PC-3 (cell line): ENCODE data around the gene KCNC3. TPM values are rescaled to one million over a fixed set of nuclear protein-coding genes. Genes with fewer than 3 reads are reported as not detected.
"Not testable (repeated sequence)": the region's sequence is repeated elsewhere in the genome, so short reads cannot be mapped to it uniquely, and the experiment has no call there.

Source experiments
- ATAC-seq: fragments of 200-7000 bp; cut with Tn5 transposase; 2 replicates; pipeline ENCODE4 v1.9.1; 2020; ENCODE audit warnings: mild to moderate bottlenecking, moderate library complexity
- BruUV-seq: library from RNA; stranded (reverse); fragments of 400-500 nt; replicated peaks from 2 replicates; lab custom pipeline; 2021; lab: Mats Ljungman, UMichigan
- CTCF ChIA-PET: fragments of 300-600 bp; sonication (Branson Sonifier 250); formaldehyde crosslinking; loops from one replicate; lab custom pipeline; 2022; ENCODE audit warnings: antibody characterized with exemption; lab: Charles Lee
- POLR2A ChIA-PET: fragments of 300-600 bp; sonication (Branson Sonifier 250); formaldehyde crosslinking; loops from one replicate; lab custom pipeline; 2022; ENCODE audit warnings: antibody characterized with exemption; ENCODE audit not compliant: unreplicated experiment; lab: Charles Lee
- DNase-seq: peaks from one replicate; pipeline ENCODE4 v3.0.0-alpha.2; 2015
- H2AFZ ChIP-seq: fragments of 300-600 bp; sonication (generic); 2 replicates; pipeline ENCODE4 v1.6.0; 2016; ENCODE audit warnings: antibody characterized with exemption, low read length
- H3F3A ChIP-seq: fragments of 300-600 bp; sonication (generic); one replicate; pipeline ENCODE4 v1.6.0; 2017; ENCODE audit warnings: antibody characterized with exemption, low read length, control low read depth, mild to moderate bottlenecking; ENCODE audit not compliant: unreplicated experiment
- H3K27ac ChIP-seq: fragments of 300-600 bp; sonication (generic); 2 replicates; pipeline ENCODE4 v1.5.1; 2016; ENCODE audit warnings: mild to moderate bottlenecking, low read length
- H3K27me3 ChIP-seq: fragments of 300-600 bp; sonication (generic); 2 replicates; pipeline ENCODE4 v1.6.1; 2016; ENCODE audit warnings: low read length, mixed read lengths
- H3K36me3 ChIP-seq: fragments of 300-600 bp; sonication (generic); 2 replicates; pipeline ENCODE4 v1.6.1; 2016; ENCODE audit warnings: low read depth, mixed run types, low read length, mixed read lengths
- H3K4me1 ChIP-seq: fragments of 300-600 bp; sonication (generic); 2 replicates; pipeline ENCODE4 v1.5.1; 2016; ENCODE audit warnings: low read length; ENCODE audit not compliant: insufficient read depth
- H3K4me2 ChIP-seq: fragments of 300-600 bp; sonication (generic); 2 replicates; pipeline ENCODE4 v1.6.0; 2016; ENCODE audit warnings: low read length
- H3K4me3 ChIP-seq: fragments of 300-600 bp; sonication (generic); 2 replicates; pipeline ENCODE4 v1.5.1; 2016; ENCODE audit warnings: mild to moderate bottlenecking, low read length, mixed read lengths
- H3K79me2 ChIP-seq: fragments of 300-600 bp; sonication (generic); 2 replicates; pipeline ENCODE4 v1.6.1; 2017; ENCODE audit warnings: low read length, mixed read lengths
- H3K9ac ChIP-seq: fragments of 300-600 bp; sonication (generic); 2 replicates; pipeline ENCODE4 v1.6.0; 2016; ENCODE audit warnings: mild to moderate bottlenecking, low read length
- H3K9me2 ChIP-seq: fragments of 300-600 bp; sonication (generic); replicated peaks from 2 replicates; pipeline ENCODE4 v1.6.1; 2016; ENCODE audit warnings: mixed run types, low read length, mixed read lengths
- H3K9me3 ChIP-seq: fragments of 300-600 bp; sonication (generic); 2 replicates; pipeline ENCODE4 v1.6.1; 2016; ENCODE audit warnings: low read length, mixed read lengths
- H4K20me1 ChIP-seq: fragments of 300-600 bp; sonication (generic); 2 replicates; pipeline ENCODE4 v1.6.1; 2016; ENCODE audit warnings: low read length, mixed read lengths
- EZH2 ChIP-seq: fragments of 300-600 bp; sonication (generic); IDR thresholded peaks from one replicate; pipeline ENCODE4 v1.6.1; 2017; ENCODE audit warnings: antibody characterized with exemption, mild to moderate bottlenecking, low read length; ENCODE audit not compliant: unreplicated experiment
- EZH2phosphoT487 ChIP-seq: fragments of 300-600 bp; sonication (generic); IDR thresholded peaks from 2 replicates; pipeline ENCODE4 v1.6.1; 2018; ENCODE audit warnings: mild to moderate bottlenecking, antibody characterized with exemption, low read length, borderline replicate concordance
- intact Hi-C: fragments of 100-400 bp; cut with micrococcal nuclease; formaldehyde crosslinking; loops from 2 replicates; pipeline ENCODE4 v1.9.0; 2023
- total RNA-seq: library from RNA; depleted of rRNA; stranded (reverse); fragments of >200 nt; gene quantifications from 2 replicates; pipeline ENCODE4 v1.2.3, GENCODE V29; 2014
- TF ChIP-seq, protein P1 (sequence below): fragments of 300-600 bp; sonication (generic); conservative IDR thresholded peaks from 2 replicates; pipeline ENCODE4 v1.5.1; 2017; ENCODE audit warnings: antibody characterized with exemption, low read depth, mild to moderate bottlenecking, low read length

KCNC3 gene
- total RNA-seq, 1 experiment from 2014 or later, result 3.1 TPM

DNA sequence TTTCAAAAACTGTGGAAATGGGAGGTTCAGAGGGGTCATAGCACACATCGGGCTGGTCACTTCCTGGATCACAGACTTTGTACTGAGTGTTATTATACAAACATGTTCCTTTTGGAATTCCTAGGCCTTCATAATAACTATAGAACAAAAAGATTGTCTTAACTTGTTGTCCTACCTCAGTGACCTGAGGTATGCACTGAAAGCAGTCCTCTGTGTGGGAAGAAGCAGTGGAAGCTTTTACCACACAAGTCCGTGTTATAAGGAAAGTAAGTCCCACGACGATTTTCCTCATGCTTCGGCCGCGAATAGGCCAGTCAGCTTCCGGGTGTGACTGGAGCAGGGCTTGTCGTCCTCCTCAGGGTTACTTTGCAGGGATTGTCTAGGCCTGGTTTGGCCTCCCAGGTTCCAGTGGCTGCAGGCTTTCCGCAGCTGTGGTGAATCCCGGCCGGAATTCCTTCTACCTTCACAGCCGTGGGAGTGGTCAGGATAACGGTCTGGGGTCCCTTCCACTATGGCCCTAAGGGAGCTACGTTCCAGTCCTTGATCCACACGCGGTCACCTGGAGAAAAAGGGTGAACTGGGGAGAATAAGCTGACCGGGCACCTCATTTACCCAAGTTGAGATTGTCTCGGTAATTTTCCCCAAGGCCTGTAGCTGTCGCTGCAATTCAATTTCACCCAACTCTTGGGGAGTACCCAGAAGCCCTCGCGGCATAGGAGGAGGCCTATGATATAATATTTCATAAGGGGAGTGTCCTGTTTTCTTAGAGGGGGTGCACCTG lies 20.3 kb upstream of the KCNC3 start:
- ChIA-PET CTCF (no interaction called here), POLR2A (no interaction called here)
- no peak overlapping the region for H3K4me3 ChIP-seq
- BruUV-seq, result no TSS peak
- H3K4me1 ChIP-seq, result no peaks in the 10 kb centered on the region
- no peak overlapping the region for H3K9ac ChIP-seq
- ATAC-seq (no peak), DNase-seq (no peak)
- no peaks in the 10 kb centered on the region for H3K9me2 ChIP-seq
- peaks cover 10% of the 10 kb centered on the region for H3K9me3 ChIP-seq
- H3K4me2 ChIP-seq, result no peak overlapping the region
- H2AFZ ChIP-seq, result no peak overlapping the region
- no peak overlapping the region for H3K27ac ChIP-seq
- H3K27me3 ChIP-seq, result no peaks in the 10 kb centered on the region
- intact Hi-C loops, result no loop called here
- no peaks in the 10 kb centered on the region for H3K36me3 ChIP-seq
- no peaks in the 10 kb centered on the region for H3K79me2 ChIP-seq
- TF ChIP-seq EZH2 (no peak), EZH2phosphoT487 (no peak)
- TF ChIP-seq, protein P1, sequence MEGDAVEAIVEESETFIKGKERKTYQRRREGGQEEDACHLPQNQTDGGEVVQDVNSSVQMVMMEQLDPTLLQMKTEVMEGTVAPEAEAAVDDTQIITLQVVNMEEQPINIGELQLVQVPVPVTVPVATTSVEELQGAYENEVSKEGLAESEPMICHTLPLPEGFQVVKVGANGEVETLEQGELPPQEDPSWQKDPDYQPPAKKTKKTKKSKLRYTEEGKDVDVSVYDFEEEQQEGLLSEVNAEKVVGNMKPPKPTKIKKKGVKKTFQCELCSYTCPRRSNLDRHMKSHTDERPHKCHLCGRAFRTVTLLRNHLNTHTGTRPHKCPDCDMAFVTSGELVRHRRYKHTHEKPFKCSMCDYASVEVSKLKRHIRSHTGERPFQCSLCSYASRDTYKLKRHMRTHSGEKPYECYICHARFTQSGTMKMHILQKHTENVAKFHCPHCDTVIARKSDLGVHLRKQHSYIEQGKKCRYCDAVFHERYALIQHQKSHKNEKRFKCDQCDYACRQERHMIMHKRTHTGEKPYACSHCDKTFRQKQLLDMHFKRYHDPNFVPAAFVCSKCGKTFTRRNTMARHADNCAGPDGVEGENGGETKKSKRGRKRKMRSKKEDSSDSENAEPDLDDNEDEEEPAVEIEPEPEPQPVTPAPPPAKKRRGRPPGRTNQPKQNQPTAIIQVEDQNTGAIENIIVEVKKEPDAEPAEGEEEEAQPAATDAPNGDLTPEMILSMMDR, result no peak
- H3F3A ChIP-seq, result no peaks in the 10 kb centered on the region
- no peaks in the 10 kb centered on the region for H4K20me1 ChIP-seq

DNA sequence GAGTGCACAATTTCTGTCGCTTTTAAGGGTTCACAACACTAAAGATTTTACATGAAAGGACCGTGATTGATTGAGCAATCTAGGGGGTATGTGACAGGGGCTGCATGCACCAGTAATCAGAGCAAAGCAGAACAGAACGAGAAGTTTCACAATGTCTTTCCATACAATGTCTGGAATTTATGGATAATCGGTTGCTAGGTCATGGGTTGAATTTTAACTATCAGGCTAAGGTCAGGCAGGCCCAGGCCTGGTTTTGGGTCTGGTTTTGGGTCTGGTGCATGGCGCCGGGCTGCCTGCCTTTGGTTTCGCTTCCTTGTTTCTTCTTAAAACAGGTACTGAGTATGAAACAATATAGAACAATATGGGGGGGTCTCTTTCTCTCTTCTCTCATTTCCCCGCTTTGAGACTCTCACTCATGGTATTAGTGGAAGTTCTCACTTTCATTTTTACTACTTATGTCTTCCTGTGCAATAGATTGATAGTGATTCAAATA lies 18.0 kb upstream of the KCNC3 start:
- H3K4me3 ChIP-seq, H3F3A ChIP-seq, H3K9ac ChIP-seq, H3K9me2 ChIP-seq, POLR2A ChIA-PET, H2AFZ ChIP-seq, H3K4me2 ChIP-seq, H3K4me1 ChIP-seq, H3K27ac ChIP-seq, H4K20me1 ChIP-seq, H3K36me3 ChIP-seq, H3K79me2 ChIP-seq, BruUV-seq, intact Hi-C loops, ATAC-seq, H3K27me3 ChIP-seq, DNase-seq: not testable (repeated sequence)
- H3K9me3 ChIP-seq, result peaks cover 11% of the 10 kb centered on the region
- CTCF ChIA-PET, result interaction anchor here (0.8 kb wide), 1 partner anchor 10 kb away, joined by 3 read pairs; no protein-coding TSS in a partner anchor

DNA sequence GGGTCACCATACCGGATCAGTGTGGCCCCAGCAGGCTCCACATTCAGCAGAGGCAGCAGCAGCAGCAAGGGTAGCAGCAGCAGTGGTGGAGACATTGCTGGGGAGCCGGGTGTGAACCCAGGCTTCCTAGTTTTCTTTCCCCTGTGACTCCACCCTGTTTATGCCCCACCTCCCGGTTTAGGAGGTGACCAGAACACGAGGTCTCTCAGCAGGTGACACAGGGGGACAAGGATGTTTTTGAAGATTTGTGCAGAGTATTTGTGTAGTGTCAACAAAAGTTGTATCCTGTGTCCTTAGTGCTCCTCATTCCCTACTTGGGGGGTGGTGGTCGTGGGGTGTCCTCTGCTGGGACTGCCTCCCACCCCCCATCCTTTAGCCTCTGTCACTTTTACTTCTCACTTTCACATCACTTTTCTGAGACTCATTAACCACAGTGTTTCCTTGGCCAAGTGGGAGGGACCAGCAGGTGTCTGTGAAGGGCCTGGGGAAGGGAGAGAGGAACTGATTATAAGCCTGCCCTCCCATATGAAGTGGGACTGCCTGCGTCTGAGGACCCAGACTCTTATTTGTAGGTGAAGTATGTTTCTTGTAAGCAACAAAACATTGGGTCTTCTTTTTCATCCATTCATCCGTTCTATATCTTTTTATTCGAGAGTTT lies 15.6 kb upstream of the KCNC3 start:
- no TSS peak for BruUV-seq
- no peaks in the 10 kb centered on the region for H3K9me2 ChIP-seq
- H2AFZ ChIP-seq, result no peak overlapping the region
- H3K27me3 ChIP-seq, result no peaks in the 10 kb centered on the region
- no peak overlapping the region for H3K4me3 ChIP-seq
- intact Hi-C loops, result no loop called here
- no peaks in the 10 kb centered on the region for H3K79me2 ChIP-seq
- no peaks in the 10 kb centered on the region for H4K20me1 ChIP-seq
- ATAC-seq (no peak), DNase-seq (no peak)
- H3K9me3 ChIP-seq, result peaks cover 11% of the 10 kb centered on the region
- CTCF ChIA-PET, result no interaction called here
- POLR2A ChIA-PET, result no interaction called here
- TF ChIP-seq EZH2 (no peak), EZH2phosphoT487 (no peak)
- TF ChIP-seq, protein P1, result no peak
- H3K4me1 ChIP-seq, result no peaks in the 10 kb centered on the region
- H3K9ac ChIP-seq, result no peak overlapping the region
- H3K36me3 ChIP-seq, result no peaks in the 10 kb centered on the region
- H3F3A ChIP-seq, result no peaks in the 10 kb centered on the region
- H3K4me2 ChIP-seq, result no peak overlapping the region
- H3K27ac ChIP-seq, result no peak overlapping the region
